ENCODE results near the gene MCTP1.

- TF ChIP-seq CTCF (IDR thresholded peaks at IDR 0.05) (no peak), POLR2AphosphoS5 (IDR thresholded peaks at IDR 0.05) (no peak)
Observed at GRCh38 chr5:94906750-94907149, 378.1 kb downstream of the MCTP1 start.
